Sciatic nerve (tissue), 2 donors: ENCODE data around the gene WRNIP1. TPM values are rescaled to one million over a fixed set of nuclear protein-coding genes. Genes with fewer than 3 reads are reported as not detected.
"Not testable (repeated sequence)": the region's sequence is repeated elsewhere in the genome, so short reads cannot be mapped to it uniquely, and the experiment has no call there.

ENCODE experiments used
- ATAC-seq: fragments of 200-7000 bp; cut with Tn5 transposase; one replicate; pipeline ENCODE4 v1.9.1; 2020; ENCODE audit warnings: mild to moderate bottlenecking, moderate library complexity
- DNase-seq: peaks from one replicate; pipeline ENCODE4 v3.0.0-alpha.2; 2020; ENCODE audit warnings: low spot score
- intact Hi-C: fragments of 100-400 bp; cut with DNase I; formaldehyde crosslinking; loops from one replicate; pipeline ENCODE4 v1.14.2; 2022
- total RNA-seq: library from RNA; stranded (reverse); fragmentation: NEBNext Ultra II Directional; extraction: Animal tissue kit (Norgen Biotek cat#: 25700); gene quantifications from one replicate; pipeline ENCODE4 v1.2.1, GENCODE V29; 2021
- donor health status: DM: no; HTN: no; CAD: no.
- donor health status: DM: no; HTN: no; CAD: no.

WRNIP1 gene
- total RNA-seq, 1 donor from 2014 or later, result 30.8 TPM

DNA sequence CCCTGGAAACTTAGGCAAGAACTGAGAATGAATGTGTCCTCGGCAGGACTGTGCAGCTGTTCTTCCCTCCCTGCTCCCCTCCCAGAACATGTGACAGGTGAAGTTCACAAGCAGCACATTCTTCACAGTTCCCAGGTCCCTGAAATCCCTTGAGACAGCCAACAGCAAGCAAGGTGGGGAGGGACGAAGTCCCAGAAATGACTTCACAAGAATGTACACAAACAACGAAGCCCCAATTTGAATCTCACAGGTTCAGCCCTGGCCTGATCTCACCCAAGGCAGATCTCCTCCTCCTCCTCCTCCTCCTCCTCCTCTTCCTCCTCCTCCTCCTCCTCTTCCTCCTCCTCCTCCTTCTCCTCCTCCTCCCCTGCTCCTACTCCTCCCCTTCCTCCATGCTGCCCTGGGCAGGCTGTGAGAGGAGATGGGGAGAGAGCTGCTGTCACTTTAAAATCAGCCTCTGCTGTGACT is 32.4 kb downstream of the WRNIP1 start:
- DNase-seq (no peak), ATAC-seq (no peak)
- intact Hi-C loops, result no loop called here

DNA sequence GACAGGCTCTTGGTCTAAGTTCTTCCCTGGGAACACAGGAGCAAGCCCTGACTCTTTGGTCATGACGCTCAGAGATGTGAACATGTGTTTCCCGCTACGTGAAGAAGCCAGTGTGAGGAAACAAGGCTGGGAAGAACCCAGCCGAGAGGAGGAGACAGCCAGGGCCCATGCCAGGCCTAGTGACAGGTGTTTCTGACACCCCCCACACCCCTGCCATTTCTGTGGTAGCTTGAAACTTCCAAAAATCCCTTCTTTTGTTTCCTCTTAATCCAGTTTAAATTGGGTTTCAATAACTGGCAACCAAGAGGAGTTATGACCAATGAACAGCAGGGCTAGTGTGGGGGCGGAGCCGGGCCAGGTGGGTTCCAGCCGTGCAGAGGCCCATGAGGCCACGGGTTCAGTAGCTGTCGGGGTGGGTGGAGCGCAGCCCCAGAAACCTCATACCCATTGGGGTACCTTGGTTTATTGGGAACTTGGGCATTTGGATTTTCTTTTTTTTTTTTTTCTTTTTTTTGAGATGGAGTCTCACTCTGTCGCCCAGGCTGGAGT is 33.5 kb downstream of the WRNIP1 start:
- DNase-seq (no peak), ATAC-seq (no peak)
- intact Hi-C loops, result no loop called here

DNA sequence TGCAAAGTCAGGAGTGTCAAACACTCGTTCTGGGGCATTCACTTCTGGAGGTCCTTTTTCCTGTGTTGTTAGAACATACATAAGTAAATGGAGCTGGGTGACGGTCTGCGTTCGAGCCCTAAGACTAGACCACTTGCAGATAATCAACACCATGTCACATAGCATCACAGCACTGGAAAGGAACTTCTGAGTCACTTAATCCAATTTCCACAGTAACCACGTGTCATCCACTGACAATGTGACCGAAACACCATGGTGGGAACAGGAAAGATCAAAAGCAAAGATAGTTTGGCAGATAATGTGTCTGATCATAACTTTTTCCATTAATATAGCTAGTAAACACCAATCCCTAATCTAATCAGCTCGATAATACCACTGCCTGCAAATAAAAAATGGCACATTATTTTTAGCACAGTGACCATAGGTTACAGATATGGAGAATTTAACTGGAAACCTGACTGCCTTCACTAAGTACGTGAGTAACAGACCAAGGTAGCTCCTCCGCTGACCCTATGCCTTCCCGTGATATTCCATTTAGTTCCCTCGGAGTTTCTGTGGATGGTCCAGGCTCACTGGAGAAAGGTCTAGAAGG is 34.8 kb downstream of the WRNIP1 start:
- ATAC-seq, result no peak

DNA sequence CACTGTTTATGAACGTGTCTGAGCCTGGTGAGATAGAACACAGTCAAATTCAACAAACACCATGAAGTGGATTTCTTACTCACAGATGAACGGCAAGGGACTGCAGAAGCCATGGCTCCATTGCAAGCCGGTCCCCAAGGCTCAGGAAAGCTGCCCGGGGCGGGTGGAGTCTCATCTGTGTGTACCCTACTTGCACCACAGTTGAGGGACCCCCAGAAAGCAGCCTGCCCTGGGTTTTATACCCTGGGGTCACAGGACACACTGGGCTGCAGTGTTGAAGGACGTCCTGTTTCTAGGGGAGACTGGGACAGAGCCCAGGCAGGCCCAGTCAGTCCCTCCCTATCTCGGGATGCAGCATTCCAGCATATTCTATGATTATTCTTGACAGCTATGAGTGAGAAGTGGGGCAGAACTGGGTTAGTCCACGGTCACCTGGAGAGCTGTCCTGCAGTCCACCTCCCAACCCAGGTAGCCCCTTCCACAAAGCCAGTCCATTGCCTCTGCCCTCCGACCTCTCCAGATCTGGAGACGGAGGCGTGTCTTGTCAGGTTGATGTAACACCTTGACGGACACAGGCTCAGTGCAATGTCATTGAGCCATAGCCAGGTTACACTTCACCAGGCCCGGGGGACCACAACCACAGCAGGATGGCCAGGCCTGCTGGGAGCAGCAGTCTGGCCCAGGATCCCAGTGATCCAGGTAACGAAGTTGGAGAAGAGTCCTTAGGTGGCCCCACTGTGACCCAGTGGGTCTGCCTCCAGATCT is 35.5 kb downstream of the WRNIP1 start:
- ATAC-seq, result no peak
- intact Hi-C loops, result no loop called here
- no peak for DNase-seq

More for the DNA sequence above, 34.8 kb downstream of the WRNIP1 start:
- no peak for DNase-seq
- intact Hi-C loops, result no loop called here

DNA sequence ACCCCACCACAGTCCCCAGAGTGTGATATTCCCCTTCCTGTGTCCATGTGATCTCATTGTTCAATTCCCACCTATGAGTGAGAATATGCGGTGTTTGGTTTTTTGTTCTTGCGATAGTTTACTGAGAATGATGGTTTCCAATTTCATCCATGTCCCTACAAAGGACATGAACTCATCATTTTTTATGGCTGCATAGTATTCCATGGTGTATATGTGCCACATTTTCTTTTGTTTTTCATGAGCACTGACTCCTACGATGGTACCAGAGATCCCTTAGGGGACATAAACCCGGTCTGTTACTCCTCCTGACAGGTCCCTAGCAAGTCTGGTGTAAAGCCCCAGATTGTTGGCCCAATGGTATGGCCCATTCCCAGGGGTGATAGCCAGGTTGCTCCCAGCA is 36.5 kb downstream of the WRNIP1 start:
- ATAC-seq, intact Hi-C loops, DNase-seq: not testable (repeated sequence)

DNA sequence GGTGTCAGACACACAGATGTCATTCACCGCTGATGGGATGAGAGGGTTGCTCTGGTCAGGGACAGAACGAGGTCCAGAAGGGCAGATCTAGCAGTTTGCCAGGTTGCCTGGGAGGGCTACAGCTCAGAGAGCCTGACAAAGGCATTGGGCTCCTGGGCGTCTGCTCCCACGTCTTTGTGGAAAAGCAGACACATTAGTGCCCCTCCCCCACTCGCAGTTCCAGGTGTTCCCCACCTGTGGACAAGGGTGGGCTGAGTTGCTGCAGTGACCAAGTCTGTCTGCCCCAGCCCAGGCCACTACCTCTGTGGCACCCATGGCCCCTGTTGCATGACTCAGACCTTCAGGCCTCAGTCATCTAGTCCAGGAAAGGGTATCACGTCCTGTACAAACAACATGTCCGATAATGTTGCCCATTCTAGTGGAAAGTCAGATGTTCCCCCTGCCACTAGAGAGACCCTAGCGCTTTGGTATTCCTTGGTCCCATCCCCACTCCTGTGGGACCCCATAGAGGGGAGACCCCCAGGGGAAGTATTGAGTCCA is 37.4 kb downstream of the WRNIP1 start:
- ATAC-seq (no peak), DNase-seq (no peak)
- intact Hi-C loops, result no loop called here

DNA sequence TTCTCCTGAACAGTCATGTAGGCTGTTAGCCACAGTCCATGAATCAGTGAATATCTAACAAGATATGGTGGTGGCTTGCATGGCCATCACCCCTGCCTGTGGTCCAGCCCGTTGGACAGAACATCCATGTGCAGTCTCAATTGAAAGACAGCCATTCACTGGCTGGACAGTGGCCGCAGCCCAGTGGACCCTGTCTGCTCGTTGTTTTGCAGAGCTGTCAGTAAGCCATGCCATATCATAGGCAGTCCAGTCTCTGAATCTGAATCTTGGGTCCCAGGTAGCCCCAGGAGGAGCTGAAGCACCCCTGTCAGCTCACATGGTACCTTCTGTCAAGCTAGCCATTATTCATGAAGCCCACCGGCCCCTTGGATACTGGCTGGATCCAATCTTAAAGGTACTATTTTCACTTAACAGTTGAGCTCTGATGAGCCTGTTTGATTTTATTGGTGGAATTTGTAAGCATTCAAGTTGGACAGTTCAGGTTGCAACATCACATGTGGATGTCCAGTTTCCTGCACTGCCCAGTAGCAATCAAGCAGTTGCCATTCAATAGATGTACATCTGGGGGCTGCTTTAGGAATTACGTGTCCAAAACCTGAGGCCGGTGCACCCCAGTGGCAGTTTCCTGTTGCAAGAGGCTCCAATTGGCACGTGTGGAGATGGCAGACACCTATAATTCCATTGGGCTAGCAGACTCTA is 38.7 kb downstream of the WRNIP1 start:
- ATAC-seq (no peak), DNase-seq (no peak)
- intact Hi-C loops, result no loop called here

DNA sequence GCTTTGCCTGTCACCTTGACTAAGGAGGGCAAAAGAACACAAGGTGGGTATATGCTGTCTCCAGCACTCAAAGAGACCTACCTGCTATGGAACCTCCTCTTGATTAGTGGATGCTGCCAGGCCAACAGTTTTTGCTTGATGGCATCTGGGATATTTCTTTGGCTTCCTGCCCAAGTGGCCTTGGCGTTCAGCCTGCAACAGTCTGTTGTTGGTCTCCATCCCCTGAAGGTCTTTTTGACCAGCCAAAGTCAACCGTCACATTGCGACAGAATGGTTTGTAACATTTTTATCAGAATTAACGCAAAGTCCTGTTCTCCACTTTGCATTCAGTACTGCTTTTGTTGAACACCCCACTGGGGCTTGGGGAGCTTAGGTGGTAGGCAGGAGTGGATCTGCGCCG is 39.3 kb downstream of the WRNIP1 start:
- intact Hi-C loops, result no loop called here
- no peak for DNase-seq
- no peak for ATAC-seq

DNA sequence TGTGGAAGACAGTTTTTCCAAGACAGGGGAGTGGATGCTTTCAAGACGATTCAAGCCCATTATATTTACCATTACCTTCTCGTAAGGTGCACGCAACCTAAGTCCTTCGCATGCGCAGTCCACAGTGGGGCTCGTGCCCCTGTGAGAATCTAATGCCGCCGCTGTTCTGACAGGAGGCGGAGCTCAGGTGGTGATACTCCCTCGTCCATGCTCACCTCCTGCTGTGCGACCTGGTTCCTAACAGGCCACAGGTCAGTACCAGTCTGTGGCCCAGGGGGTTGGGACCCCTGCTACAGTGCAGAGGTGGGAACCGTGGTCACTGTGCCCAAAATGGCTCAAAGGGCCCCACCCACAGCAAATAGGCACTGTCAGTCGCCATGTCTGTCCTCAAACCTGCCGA is 39.8 kb downstream of the WRNIP1 start:
- ATAC-seq (no peak), DNase-seq (no peak)
- intact Hi-C loops, result no loop called here

DNA sequence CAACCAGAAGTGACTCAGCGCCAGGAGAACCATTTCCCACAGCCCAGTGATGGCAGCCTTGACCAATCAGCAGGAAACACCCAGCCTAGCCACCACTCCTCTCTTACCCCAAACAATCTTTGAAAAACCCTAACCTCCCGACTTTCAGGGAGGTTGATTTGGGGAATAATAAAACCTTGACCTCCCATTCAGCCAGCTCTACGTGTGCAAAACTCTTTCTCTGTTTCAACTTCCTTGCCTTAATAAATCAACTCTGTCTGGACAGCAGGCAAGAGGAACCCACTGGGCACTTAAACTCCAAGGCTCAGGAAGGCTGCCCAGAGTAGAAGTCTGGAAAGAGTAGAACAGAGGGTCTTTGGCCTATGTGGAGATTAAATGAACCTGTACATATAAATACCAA is 41.5 kb downstream of the WRNIP1 start:
- DNase-seq (no peak), ATAC-seq (no peak)
- intact Hi-C loops, result no loop called here

DNA sequence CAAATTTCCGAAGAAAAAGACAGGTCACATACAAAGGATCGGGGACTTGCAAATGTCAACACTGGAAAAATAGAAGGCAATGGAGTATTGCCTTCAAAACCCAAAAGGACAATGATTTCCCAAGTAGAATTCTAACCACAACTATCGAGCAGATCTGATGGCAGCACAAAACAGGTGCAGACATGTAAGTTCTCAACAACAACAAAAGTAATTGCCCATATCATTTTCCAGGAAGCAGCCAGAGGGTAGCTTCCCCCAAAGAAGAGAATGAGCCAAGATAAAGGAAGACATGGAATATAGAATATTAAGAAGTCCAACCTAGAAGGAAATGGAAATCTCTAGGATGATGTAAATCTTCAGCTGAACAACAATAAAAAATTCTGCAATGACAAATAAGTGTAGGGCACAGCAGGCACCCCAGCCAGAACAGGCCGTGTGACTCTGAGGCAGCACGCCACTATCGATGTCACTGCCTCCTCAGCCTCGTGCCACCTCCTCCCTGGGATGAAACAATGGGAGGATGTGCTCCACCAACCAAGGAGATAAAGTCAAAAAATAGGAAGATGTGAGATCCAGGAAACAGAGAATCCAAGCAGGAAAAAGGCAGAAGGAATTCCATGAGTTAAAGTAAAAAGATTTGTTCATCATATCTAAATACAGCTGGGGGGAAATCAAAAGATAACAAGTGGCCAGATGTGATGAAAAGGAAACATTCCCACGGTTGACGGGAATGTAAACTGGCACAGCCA is 42.3 kb downstream of the WRNIP1 start:
- no peak for ATAC-seq
- intact Hi-C loops, result no loop called here
- no peak for DNase-seq

DNA sequence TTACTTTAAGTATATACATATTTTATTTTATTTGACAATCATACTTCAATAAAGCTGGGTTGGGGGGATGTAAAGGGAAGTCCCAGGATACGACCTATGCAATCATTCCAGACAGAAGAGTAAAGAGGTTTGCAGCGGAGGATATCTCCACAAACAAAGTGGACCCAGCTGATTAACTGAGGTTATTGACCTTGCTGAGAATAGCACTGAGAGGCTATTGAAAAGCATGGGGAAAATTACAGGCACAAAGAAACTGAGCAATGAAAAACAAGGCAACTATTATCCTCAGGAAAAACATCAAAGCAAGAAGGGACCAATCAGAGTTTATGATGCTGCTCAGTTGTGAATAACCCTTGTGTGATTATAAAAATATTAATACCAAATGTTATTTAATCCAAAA is 43.8 kb downstream of the WRNIP1 start:
- ATAC-seq (peak; percentile 62), DNase-seq (no peak)
- intact Hi-C loops, result no loop called here

DNA sequence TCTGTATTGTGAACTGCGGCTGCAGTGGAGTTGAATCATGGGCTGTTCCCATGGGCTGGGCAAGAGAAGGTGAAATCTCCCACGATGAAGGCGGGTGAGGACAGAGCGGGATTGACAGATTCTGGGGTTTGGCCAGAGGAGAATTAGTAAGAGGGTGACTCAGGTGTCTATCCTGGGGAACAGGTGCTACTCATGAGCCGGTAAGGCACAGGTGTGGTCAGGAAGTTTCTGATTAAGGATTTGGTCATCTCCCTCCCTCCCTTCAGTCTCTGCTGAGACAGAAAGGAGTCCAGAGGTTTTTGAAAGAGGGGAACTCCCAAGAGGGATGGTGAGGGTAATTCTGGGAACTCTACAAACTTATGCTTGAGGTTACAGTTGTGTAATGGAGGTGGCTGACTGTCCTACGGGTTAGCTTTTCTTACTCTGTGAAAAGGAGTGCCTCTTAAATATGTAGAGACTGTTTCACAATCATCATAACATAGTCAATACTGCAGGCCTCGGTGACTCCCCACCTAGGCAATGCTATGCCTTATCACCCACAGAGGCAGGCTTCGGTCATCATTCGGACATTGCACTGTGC is 45.0 kb downstream of the WRNIP1 start:
- DNase-seq, result no peak
- intact Hi-C loops, result no loop called here
- no peak for ATAC-seq

DNA sequence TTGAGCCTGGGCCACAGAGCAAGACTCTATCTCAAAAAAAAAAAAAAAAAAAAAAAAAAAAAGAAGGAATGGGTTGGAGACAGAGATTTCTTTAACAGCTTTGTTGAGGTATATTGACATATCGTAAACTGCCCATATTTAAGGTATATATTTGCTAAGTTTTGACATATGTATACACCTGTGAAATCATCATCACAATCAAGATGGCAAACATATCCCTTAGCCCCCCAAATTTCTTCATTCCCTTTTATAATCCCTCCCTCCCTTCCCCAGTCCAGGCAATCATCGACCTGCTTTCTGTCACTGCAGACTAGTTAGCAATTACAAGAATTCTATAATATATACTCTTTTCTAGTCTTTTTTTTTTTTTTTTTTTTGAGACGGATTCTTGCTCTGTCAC is 47.5 kb downstream of the WRNIP1 start:
- intact Hi-C loops, result no loop called here
- no peak for ATAC-seq
- DNase-seq, result no peak

DNA sequence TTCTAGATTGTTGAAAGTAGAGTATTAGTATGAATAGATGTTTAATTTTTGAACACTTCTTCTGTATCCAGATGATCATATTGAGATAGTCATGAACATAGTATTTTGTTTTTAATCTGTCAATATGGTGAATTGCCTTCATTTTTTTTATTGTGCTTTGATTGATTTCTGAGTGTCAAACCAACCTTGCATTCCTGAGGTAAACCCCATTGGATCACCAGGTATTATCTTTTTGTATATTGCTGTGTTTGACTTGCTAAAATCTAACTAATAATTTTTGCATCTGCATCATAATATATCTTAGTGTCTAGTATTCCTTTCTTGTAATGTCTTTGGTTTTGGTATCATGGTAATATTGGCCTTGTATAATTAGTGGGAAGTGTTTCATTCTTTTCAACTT is 51.0 kb downstream of the WRNIP1 start:
- no peak for DNase-seq
- intact Hi-C loops, result no loop called here
- no peak for ATAC-seq

DNA sequence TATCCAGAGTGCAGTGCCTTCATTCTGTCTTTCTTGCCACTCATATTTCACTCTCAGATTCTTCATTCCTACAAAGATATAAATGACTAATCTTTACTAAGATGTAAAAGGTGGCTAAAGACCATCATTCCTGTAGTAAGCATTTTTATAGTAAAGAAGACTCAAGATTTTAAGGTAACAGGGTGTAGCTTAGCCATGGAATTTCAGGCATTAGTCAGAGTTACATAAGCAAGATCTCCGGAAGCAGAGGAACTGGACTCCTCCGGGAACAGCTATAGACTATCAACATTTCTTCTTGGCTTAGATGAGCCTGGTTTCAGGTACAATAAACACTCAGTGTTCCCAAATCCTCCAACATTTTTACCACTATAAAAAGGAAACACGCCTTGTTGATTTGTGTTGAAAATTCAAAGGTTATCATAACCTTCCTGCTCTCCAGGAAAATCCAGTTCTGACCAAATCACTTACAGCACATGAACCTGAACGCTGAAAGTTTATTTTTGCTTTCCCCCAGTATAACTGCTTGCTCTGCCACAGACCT is 52.8 kb downstream of the WRNIP1 start:
- DNase-seq, result no peak
- intact Hi-C loops, result no loop called here
- peak; percentile 82 for ATAC-seq

DNA sequence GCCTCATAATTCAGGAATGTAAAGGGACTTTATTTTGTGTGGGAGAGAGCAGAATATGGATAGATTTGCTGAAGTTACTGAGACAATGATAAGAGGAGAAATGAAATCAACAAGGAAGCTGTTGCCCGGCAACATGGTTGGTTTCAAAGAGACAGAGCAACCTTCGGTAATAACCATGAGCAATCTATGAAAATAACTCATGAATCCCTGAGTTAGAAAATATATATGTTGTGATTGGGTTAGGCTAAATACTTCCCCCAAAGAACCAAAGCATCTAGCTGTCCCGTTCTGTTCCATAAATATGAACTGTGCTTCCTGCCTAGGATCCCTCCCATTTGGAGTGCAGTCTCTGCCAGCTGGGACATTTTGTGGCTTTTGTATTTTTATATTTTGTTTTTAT is 53.4 kb downstream of the WRNIP1 start:
- ATAC-seq, result peak; percentile 74
- intact Hi-C loops, result no loop called here
- DNase-seq, result no peak

DNA sequence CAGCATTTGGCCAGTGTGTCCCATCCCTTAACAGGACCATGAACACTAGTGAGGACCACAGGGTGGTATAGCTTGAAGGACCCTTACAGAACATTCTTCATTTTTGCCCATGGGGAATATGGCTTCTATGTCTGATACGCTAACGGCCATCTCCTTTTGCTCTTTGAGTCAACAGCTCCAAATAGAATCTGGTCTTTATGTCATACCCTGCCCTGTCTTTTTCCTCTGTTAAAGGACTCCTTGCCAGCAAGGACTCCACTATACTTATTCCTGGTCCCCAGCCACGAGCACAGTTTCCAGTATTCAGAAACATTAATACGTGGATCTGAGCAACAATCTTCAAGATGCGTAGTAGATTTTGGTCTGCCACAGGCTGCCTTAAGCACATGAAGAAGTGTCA is 53.9 kb downstream of the WRNIP1 start:
- ATAC-seq, result peak; percentile 24
- no peak for DNase-seq
- intact Hi-C loops, result no loop called here
